ENCODE measurements around the gene ILKAP.

ILKAP gene

GRCh38 chr2:238241970-238242369 is 38.5 kb upstream of the ILKAP start:
- Histone ChIP-seq H3K4me3 (ENCODE audit: low read depth, low read length) (no peak overlapping the region), H3K36me3 (replicated peaks) (no peaks in the 10 kb centered on the region), H3K27me3 (replicated peaks) (peaks cover 4% of the 10 kb centered on the region), H3K27ac (no peak overlapping the region)
- in situ Hi-C loops (cut with HindIII; ENCODE audit: low pct_ligation_motif_present, low sequenced_read_pairs) = no loop called here
- no peak for TF ChIP-seq CTCF (IDR thresholded peaks at IDR 0.05; ENCODE audit: low read depth, low read length, missing control alignments)
- DNase-seq = no peak

GRCh38 chr2:238240757-238241711 is 37.5 kb upstream of the ILKAP start:
- DNase-seq = no peak
- no peaks in the 10 kb centered on the region for H3K36me3 ChIP-seq (replicated peaks)
- H3K4me3 ChIP-seq (ENCODE audit: low read depth, low read length) = no peak overlapping the region
- in situ Hi-C loops (cut with HindIII; ENCODE audit: low pct_ligation_motif_present, low sequenced_read_pairs) = no loop called here
- TF ChIP-seq CTCF (IDR thresholded peaks at IDR 0.05; ENCODE audit: low read depth, low read length, missing control alignments) = peak; percentile 3
- H3K27me3 ChIP-seq (replicated peaks) = peaks cover 4% of the 10 kb centered on the region
- no peak overlapping the region for H3K27ac ChIP-seq

- H3K4me3 ChIP-seq (ENCODE audit: low read depth, low read length) = peak within 1 kb of the TSS; percentile 52
- peaks cover 4% of the 10 kb centered on the region for H3K27me3 ChIP-seq (replicated peaks)
- H3K36me3 ChIP-seq (replicated peaks) = no peaks in the 10 kb centered on the region
- peak; percentile 73 for DNase-seq
- H3K27ac ChIP-seq = no peak within 1 kb of the TSS
- in situ Hi-C loops (cut with HindIII; ENCODE audit: low pct_ligation_motif_present, low sequenced_read_pairs) = no loop called here
- TF ChIP-seq CTCF (IDR thresholded peaks at IDR 0.05; ENCODE audit: low read depth, low read length, missing control alignments) = no peak
Observed at GRCh38 chr2:238239863-238240756, 36.6 kb upstream of the ILKAP start, which contains the start of gene HES6. Gene HES6, minus strand, starts transcription at chr2:238240038. Its CDS starts 133 bp downstream, at chr2:238239905.

- Histone ChIP-seq H3K36me3 (replicated peaks) (no peaks in the 10 kb centered on the region), H3K27me3 (replicated peaks) (peaks cover 4% of the 10 kb centered on the region), H3K27ac (no peak overlapping the region), H3K4me3 (ENCODE audit: low read depth, low read length) (peak overlapping the region; percentile 52)
- in situ Hi-C loops (cut with HindIII; ENCODE audit: low pct_ligation_motif_present, low sequenced_read_pairs) = no loop called here
- DNase-seq = no peak
- TF ChIP-seq CTCF (IDR thresholded peaks at IDR 0.05; ENCODE audit: low read depth, low read length, missing control alignments) = no peak
Observed at GRCh38 chr2:238239543-238239862, 36.0 kb upstream of the ILKAP start.

GRCh38 chr2:238238766-238239542 is 35.5 kb upstream of the ILKAP start:
- Histone ChIP-seq H3K27ac (no peak overlapping the region), H3K36me3 (replicated peaks) (no peaks in the 10 kb centered on the region), H3K4me3 (ENCODE audit: low read depth, low read length) (no peak overlapping the region), H3K27me3 (replicated peaks) (peaks cover 4% of the 10 kb centered on the region)
- in situ Hi-C loops (cut with HindIII; ENCODE audit: low pct_ligation_motif_present, low sequenced_read_pairs) = no loop called here
- no peak for TF ChIP-seq CTCF (IDR thresholded peaks at IDR 0.05; ENCODE audit: low read depth, low read length, missing control alignments)
- no peak for DNase-seq

Data from brain microvascular endothelial cell (primary cell).